ENCODE data around the gene TSC22D3. TPM values are rescaled to one million over a fixed set of nuclear protein-coding genes. Genes with fewer than 3 reads are reported as not detected.

Gene TSC22D3
- polyA plus RNA-seq, 3 donors: 139 to 283 (median 171) TPM

- WGBS, 3 donors: 10 to 33% (median 28%) methylated on average over 27 to 29 of the region's 29 CpGs
- peak overlapping the region; percentile 98 for H3K27ac ChIP-seq (ENCODE audit: low read depth, low read length)
Measured at GRCh38 chrX:107716816-107717700, 58.5 kb downstream of the TSC22D3 start.

GRCh38 chrX:107716118-107716684 is 59.4 kb downstream of the TSC22D3 start:
- WGBS, 3 donors: 0 to 35% (median 19%) methylated on average over 39 to 50 of the region's 52 CpGs
- H3K27ac ChIP-seq (ENCODE audit: low read depth, low read length): peak overlapping the region; percentile 98

DNA sequence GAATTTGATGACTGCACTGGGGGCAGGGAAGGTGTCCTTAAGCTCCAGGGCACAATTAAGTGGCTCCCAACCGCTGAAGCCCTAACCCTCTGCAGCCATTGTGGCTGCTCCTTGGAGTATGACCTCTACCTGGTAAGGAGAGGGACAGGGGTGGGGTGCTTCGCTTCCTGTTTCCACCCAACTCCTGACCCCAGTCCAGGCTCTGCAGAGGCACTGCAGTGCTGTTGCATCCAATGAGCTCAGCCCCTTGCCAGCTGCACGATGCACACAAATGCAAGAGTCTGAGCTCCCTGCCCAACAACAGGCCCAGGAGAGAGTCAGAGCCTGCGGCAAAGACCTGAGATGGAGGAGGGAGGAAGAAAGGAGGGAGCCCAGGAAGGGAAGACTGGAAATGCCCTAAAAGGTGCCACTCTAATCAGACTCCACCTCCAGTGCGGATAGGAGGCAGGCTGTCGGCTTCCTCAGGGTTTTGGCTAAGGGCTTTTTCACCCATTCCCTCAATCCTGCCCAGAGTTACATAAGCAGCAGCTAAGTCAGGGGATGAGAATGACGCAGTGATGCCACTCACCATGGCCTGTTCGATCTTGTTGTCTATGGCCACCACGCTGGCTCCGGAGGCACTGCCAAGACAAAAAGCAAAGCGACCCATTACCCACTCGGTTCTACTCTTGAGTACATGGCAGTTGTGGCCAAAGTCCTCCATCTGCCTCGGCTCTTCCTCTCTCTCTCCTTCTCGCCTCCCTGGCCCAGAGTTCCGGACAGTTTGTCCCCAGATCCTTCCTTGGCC is 60.1 kb downstream of the TSC22D3 start:
- 16 to 38% (median 33%) methylated on average over 10 to 15 of the region's 15 CpGs for WGBS, 3 donors
- peak overlapping the region; percentile 98 for H3K27ac ChIP-seq (ENCODE audit: low read depth, low read length)

DNA sequence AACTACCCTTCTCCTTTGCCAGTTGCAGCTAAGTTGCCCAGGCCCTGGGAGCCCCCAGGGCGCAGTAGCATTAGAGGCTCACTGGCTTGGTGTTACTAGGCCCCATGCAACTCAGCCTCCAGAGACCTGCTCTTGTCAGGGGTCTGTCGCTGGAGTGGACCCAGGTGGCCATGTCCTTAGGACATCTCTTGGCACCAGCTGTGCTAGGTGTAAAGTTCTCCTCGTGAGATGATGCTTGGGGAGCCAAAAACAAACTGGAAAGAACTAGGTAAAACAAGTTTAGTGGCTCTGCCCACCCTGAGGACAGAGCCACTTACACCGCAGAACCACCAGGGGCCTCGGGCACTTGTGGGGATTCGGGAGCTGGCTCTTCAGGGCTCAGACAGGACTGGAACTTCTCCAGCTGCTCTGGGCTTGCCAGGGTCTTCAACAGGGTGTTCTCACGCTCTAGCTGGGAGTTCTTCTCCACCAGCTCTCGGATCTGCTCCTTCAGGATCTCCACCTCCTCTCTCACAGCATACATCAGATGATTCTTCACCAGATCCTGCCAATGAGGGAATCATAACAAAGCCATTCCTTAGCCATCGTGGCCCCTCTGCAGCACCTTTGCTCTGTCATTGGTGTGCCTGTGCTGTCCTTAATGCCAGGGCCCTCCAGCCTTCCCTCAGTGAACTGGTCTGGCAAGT is 61.2 kb downstream of the TSC22D3 start:
- 68 to 86% (median 70%) methylated on average over 9 of the region's 9 CpGs for WGBS, 3 donors
- H3K27ac ChIP-seq (ENCODE audit: low read depth, low read length): peak overlapping the region; percentile 42

GRCh38 chrX:107713543-107714205 is 61.9 kb downstream of the TSC22D3 start:
- WGBS, 3 donors: 61 to 84% (median 74%) methylated on average over 9 of the region's 9 CpGs
- no peak overlapping the region for H3K27ac ChIP-seq (ENCODE audit: low read depth, low read length)

DNA sequence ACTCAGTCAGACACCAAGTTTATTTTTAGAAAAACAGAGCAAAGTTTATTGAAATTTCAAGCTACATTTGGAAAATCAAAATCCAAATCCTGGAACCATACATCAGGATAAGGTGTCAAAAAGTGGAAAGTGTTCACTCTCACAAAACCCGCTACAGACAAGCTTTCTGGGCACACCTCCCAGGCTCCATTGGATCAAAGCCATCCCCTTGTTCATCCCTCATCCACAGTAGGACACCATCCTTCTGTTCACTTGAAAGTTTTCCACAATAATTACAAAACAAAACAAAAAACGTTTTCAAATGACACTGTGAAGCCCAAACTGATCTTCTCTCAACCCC is 62.4 kb downstream of the TSC22D3 start:
- 46 to 72% (median 52%) methylated on average over 2 of the region's 2 CpGs for WGBS, 3 donors
- H3K27ac ChIP-seq (ENCODE audit: low read depth, low read length): no peak overlapping the region

DNA sequence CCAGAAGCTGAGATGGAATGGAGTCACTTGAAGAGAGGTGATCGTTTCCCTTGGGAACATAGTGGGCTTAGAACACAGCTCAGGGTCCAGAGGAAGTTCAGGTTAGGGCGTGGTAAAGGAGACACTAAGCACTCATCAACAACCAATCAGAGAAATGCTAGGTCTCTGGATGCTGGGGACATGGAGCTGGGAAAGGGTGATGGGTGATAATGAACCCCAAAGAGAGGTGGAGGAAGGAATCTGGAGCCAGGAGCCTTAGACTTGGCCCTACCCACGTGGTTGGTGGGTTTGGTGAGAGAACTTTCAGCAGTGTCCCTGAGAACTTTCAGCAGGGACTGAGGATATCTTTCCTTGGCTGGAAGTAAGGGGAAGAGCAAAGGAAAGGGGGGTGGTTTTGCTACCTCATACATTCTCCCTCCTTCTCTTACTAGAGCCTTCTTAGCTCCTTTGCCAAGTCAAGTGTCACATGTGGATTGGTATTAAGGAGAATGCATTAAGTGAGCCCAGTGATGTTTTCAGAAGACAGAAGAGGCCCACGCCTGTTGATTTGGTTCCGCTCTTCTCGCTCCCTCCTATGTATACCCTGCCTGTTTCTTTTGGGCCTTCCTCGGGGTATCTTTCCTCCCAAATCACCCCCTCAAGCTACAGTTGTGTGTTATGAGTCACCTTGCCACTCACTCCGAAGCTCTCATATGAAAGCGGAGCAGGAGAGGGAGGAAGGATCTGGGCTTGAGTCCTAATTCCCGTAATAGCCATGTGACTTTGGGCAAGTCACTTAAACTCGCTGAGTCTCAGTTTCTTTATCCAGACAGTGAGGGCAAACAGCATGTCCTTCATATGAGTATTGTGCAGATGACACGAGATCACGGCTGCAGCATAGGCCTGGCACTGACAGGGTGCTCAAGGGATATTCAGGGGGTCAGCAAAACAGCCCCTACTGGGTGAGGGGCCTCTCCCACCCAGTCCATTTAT is 63.1 kb downstream of the TSC22D3 start:
- 68 to 84% (median 71%) methylated on average over 12 to 13 of the region's 13 CpGs for WGBS, 3 donors
- H3K27ac ChIP-seq (ENCODE audit: low read depth, low read length): peak overlapping the region; percentile 66

GRCh38 chrX:107711521-107712181 is 63.9 kb downstream of the TSC22D3 start:
- WGBS, 3 donors: 68 to 79% (median 74%) methylated on average over 5 of the region's 5 CpGs
- H3K27ac ChIP-seq (ENCODE audit: low read depth, low read length): peak overlapping the region; percentile 64

DNA sequence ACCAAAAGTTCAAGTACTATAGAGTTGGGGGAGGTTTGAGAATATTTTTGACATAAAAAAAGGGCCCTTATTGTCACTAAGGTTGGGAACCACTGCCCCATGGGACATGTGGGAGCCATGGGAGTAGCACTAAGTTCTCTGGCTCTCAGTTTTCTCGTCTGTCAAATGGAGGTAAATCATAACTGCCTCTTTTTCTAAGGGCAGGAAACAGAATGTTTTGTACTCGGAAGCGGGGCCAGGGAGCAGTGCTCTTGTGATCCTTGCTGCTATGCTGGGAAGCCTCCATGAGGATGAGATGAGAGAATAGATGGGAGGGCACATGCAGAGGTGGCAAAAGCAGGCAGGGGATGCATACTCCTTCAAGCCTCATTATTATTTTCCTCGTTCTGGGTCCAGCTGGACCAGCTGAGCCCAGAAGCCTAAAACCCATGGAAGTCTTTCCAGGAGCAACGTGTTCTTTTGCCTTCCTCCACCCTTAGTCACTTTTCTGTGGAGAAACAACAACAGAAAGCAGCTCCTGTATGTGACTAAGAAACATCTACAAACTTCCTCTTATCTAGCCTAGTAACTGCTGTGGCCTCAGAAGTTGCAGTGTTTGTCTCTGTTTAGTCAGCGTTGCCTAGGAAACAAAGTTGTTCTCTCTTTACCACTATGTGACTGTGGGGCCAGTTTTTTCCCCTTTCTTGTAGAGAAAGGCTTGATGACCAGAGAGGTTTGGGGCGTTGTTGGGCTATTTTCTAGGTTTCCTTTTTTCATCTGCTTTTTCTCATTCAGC is 64.8 kb downstream of the TSC22D3 start:
- 12 to 29% (median 28%) methylated on average over 7 of the region's 7 CpGs for WGBS, 3 donors

DNA sequence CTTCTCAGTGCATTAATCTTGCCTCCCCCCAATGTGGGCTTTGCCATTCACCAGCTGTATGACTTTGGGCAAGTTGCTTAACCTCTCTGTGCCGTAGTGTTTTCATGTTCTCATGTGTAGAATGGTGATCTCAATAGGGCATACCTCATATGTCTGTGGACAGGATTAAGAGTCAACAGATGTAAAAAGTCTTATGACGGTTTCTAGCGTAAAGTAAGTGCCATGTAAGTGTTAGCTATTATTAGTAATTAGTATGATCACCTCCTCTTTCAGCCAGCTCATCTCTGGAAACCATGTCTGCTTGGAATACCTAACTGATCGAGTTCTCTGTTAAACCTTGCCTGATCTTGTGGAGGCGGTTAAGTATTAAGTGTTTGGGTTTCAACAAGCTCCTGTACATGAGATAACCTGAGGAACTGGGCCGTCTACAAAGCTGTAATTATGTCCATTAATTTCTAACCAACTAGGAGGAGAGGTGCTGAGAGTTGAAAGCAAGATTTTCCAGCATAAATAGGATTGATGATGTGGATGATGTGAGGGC is 66.3 kb downstream of the TSC22D3 start:
- WGBS, 3 donors: 87 to 96% (median 93%) methylated on average over 6 of the region's 6 CpGs
- H3K27ac ChIP-seq (ENCODE audit: low read depth, low read length): no peak overlapping the region

More for the DNA sequence above, 64.8 kb downstream of the TSC22D3 start:
- H3K27ac ChIP-seq (ENCODE audit: low read depth, low read length): peak overlapping the region; percentile 75

GRCh38 chrX:107708762-107709161 is 66.8 kb downstream of the TSC22D3 start:
- 82 to 86% (median 85%) methylated on average over 2 of the region's 2 CpGs for WGBS, 3 donors
- no peak overlapping the region for H3K27ac ChIP-seq (ENCODE audit: low read depth, low read length)

GRCh38 chrX:107707866-107708265 is 67.7 kb downstream of the TSC22D3 start:
- no peak overlapping the region for H3K27ac ChIP-seq (ENCODE audit: low read depth, low read length)
- WGBS, 3 donors: 80 to 98% (median 94%) methylated on average over 9 of the region's 9 CpGs

DNA sequence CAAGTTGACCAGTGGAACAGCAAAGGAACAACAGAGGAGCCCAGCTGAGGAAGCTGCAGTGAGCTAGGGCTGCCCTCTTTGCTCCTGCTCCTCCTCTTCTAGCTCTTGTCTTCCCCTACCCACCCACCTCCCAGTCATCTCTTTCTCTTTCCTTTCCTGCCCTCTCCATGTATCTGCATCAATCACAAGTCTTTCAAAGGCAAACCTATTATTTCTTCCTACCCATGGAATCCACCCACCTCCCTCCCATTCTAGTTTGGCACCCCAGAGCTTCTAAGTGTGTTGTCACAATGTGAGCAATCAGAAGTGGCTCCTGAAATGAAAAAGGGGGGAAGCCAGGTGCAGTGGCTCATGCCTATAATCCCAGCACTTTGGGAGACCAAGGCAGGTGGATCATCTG is 69.3 kb downstream of the TSC22D3 start:
- no peak overlapping the region for H3K27ac ChIP-seq (ENCODE audit: low read depth, low read length)

DNA sequence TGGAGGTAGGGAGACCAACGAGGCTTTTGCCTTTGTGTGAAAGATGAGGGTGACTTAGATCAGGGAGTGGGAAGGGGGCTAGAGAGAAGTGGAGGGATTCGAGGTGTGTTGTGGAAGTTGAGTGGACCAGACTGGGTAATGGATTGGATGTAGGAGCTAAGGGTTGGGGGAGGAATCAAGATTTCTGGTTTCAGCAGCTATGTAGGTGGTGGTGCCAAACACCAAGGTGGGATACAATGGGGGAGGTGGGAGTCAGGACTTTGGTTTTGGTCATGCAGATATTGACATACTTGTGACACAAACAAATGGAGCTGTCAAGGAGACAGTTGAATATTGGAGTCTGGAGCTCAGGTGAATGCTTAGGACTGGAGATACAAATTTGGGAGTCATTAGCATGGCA is 71.0 kb downstream of the TSC22D3 start:
- WGBS, 3 donors: 73 to 81% (median 78%) methylated on average over 2 of the region's 2 CpGs
- H3K27ac ChIP-seq (ENCODE audit: low read depth, low read length): no peak overlapping the region

- no peak overlapping the region for H3K27ac ChIP-seq (ENCODE audit: low read depth, low read length)
Measured at GRCh38 chrX:107704181-107704580, 71.4 kb downstream of the TSC22D3 start.

More at GRCh38 chrX:107704181-107704580, 71.4 kb downstream of the TSC22D3 start:
- 76 to 88% (median 79%) methylated on average over 4 of the region's 4 CpGs for whole genome bisulfite sequencing, 3 donors

Measured in adipose tissue (tissue), 3 donors.